Right ventricle myocardium superior (tissue), 1 donor: ENCODE data around the gene PYGO1. TPM values are rescaled to one million over a fixed set of nuclear protein-coding genes. Genes with fewer than 3 reads are reported as not detected.

Experiments
- ATAC-seq: fragments of 200-7000 bp; cut with Tn5 transposase; one replicate; pipeline ENCODE4 v1.9.1; 2020; ENCODE audit warnings: mild to moderate bottlenecking; ENCODE audit not compliant: poor library complexity
- DNase-seq: peaks from one replicate; pipeline ENCODE4 v3.0.0-alpha.2; 2020
- intact Hi-C: fragments of 100-400 bp; cut with DNase I; formaldehyde crosslinking; loops from one replicate; pipeline ENCODE4 v1.11.2; 2022
- total RNA-seq: library from RNA; stranded (reverse); fragmentation: NEBNext Ultra II Directional; extraction: Animal tissue kit (Norgen Biotek cat#: 25700); gene quantifications from one replicate; pipeline ENCODE4 v1.2.1, GENCODE V29; 2021
- donor health status: DM: no; HTN: yes; CAD: no; lungs with severe emphysema.

PYGO1 gene
- total RNA-seq, 1 donor from 2014 or later, result 6.0 TPM

- intact Hi-C loops, result no loop called here
- ATAC-seq, result no peak
- DNase-seq, result no peak
Measured at GRCh38 chr15:55586808-55587207, 1.3 kb downstream of the PYGO1 start.

DNA sequence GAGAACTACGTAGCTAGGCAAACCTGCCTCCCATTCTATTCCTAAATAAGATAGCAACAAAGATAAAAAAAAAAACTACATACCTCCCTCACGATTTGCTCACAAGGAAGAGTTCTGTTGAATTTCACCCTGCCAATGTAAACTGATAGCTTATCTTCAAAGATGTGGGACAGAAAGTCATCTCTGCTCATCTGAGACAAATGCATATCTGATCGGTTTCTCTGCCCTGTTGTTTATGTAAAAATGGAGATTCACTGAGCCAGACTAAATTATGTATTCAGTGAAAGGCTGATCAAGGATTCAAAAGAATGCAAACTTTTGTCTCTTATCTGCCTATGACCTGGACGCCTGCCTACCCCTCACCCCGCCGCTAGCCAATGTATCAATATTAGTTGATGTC lies 11.2 kb downstream of the PYGO1 start:
- intact Hi-C loops, result no loop called here
- no peak for DNase-seq
- ATAC-seq, result no peak

DNA sequence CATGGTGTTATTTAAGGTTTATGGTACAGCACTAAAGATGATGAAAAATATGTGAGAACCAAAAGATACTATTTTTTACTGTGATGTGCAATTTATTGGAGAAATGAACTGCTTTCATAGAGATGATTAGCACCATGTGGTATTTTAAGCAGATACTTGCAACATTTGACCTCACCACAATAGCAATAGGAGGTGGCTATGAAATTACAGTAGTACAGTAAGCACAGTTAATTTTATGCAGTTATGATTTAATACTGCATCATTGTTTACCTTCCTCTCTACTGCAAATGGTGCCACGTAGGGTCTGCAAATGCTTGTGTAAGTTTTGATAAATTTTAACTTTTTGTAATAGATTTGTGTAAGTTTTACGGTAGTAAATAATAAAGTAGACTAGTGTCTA lies 14.0 kb downstream of the PYGO1 start:
- DNase-seq (no peak), ATAC-seq (no peak)

GRCh38 chr15:55573224-55573623 lies 14.9 kb downstream of the PYGO1 start:
- intact Hi-C loops, result no loop called here
- no peak for DNase-seq
- no peak for ATAC-seq

More for the DNA sequence above, 14.0 kb downstream of the PYGO1 start:
- intact Hi-C loops, result no loop called here

- intact Hi-C loops, result no loop called here
- DNase-seq (no peak), ATAC-seq (no peak)
Measured at GRCh38 chr15:55564347-55565145, 23.6 kb downstream of the PYGO1 start.

- no peak for DNase-seq
- no peak for ATAC-seq
- intact Hi-C loops, result no loop called here
Measured at GRCh38 chr15:55562601-55563000, 25.5 kb downstream of the PYGO1 start.

DNA sequence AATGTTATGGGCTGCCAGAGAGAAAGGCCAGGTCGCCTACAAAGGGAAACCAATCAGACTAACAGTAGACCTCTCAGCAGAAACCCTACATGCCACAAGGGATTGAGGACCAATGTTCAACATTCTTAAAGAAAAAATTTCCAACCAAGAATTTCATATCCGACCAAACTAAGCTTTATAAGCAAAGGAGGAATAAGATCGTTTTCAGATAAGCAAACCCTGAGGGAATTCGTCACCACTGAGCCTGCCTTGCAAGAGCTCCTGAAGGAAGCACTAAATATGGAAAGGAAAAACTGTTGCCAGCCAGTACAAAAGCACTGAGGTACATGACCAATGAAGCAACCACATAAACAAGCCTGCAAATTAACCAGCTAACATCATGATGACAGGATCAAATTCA lies 33.1 kb downstream of the PYGO1 start:
- DNase-seq (no peak), ATAC-seq (no peak)
- intact Hi-C loops, result no loop called here

DNA sequence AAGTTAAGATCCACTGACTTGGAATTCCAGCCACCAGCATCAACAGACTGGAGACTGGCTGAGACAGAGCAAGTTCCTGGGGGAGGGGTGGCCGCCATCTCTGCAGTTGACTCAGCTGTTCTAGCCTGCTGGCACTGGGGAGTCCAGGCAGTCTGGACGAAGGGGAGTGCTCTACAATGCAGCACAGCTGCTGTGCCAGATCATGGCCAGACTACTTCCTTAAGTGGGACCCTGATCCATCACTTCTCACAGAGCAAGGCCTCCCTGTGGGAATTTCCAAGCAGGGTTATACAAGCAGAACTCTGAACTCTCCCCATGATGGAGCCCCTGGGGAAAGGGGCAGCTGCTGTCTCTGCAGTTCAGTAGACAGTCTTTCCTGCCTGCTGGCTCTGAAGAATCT lies 35.2 kb downstream of the PYGO1 start:
- DNase-seq (peak; percentile 49), ATAC-seq (peak; percentile 68)
- intact Hi-C loops, result no loop called here

GRCh38 chr15:55552451-55552850 lies 35.7 kb downstream of the PYGO1 start:
- ATAC-seq (no peak), DNase-seq (no peak)
- intact Hi-C loops, result no loop called here

GRCh38 chr15:55549305-55549704 lies 38.8 kb downstream of the PYGO1 start:
- no peak for DNase-seq
- ATAC-seq, result no peak
- intact Hi-C loops, result no loop called here

DNA sequence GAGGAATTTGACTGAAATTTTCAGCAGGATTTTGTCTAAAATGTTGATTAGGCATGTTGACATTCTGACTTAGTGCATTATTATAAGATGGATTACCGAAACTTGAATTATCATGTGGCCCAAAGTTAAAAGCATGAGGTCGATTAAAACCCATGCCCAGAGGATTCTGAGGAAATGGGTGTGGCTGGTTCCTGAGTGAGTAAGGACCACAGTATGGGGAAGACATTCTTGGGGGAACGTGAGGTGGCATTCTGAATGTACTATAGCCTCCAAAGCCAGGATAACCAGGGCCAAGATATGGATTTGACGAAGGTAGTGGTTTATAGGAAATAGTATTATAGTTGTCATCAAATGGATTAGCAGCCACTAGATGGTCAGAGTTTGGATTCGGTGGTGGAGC lies 41.4 kb downstream of the PYGO1 start:
- intact Hi-C loops, result no loop called here
- DNase-seq (no peak), ATAC-seq (no peak)

- DNase-seq (no peak), ATAC-seq (no peak)
- intact Hi-C loops, result no loop called here
Measured at GRCh38 chr15:55535436-55535835, 52.7 kb downstream of the PYGO1 start.

- ATAC-seq (no peak), DNase-seq (no peak)
- intact Hi-C loops, result no loop called here
Measured at GRCh38 chr15:55532944-55533343, 55.2 kb downstream of the PYGO1 start.

- no peak for ATAC-seq
- intact Hi-C loops, result no loop called here
- no peak for DNase-seq
Measured at GRCh38 chr15:55530861-55531313, 57.3 kb downstream of the PYGO1 start.

GRCh38 chr15:55528812-55529211 lies 59.3 kb downstream of the PYGO1 start:
- no peak for ATAC-seq
- no peak for DNase-seq
- intact Hi-C loops, result loop anchor here (5.0 kb wide), 1 partner anchor 113 kb away; no protein-coding TSS in a partner anchor

DNA sequence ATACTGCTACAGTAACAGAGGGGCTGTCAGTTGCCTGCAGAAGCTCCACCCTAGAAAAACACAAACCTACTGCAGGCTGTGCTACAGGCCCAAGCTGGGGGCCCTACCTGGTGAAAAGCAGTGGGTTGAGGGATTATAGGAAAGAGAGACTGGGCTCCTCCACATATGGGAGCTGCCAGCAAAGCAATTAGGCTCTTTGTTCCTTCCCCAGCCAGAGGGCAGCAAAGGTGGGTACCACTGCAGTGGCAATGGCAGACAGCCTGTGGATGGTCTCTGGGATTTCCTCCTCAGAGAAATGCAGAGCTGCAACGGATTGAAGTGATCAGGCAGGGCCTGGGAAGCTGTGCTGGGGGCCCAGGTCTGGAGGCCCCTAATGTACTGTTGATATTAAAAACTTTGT lies 61.0 kb downstream of the PYGO1 start:
- DNase-seq (no peak), ATAC-seq (no peak)
- intact Hi-C loops, result loop anchor here (5.0 kb wide), 1 partner anchor 115 kb away; no protein-coding TSS in a partner anchor

GRCh38 chr15:55526559-55527036 lies 61.5 kb downstream of the PYGO1 start:
- intact Hi-C loops, result loop anchor here (5.0 kb wide), 1 partner anchor 116 kb away; no protein-coding TSS in a partner anchor
- DNase-seq (no peak), ATAC-seq (no peak)

- DNase-seq (no peak), ATAC-seq (no peak)
- intact Hi-C loops, result no loop called here
Measured at GRCh38 chr15:55522742-55523450, 65.2 kb downstream of the PYGO1 start.

GRCh38 chr15:55518641-55519040 lies 69.5 kb downstream of the PYGO1 start:
- intact Hi-C loops, result no loop called here
- ATAC-seq (no peak), DNase-seq (no peak)

GRCh38 chr15:55518009-55518408 lies 70.1 kb downstream of the PYGO1 start:
- intact Hi-C loops, result no loop called here
- ATAC-seq, result no peak
- no peak for DNase-seq
